HCT116 (cell line): ENCODE measurements around the gene CALML3. TPM values are rescaled to one million over a fixed set of nuclear protein-coding genes. Genes with fewer than 3 reads are reported as not detected.
"Not testable (repeated sequence)": the region's sequence is repeated elsewhere in the genome, so short reads cannot be mapped to it uniquely, and the experiment has no call there.

Experiments used
- ATAC-seq: fragments of 200-7000 bp; cut with Tn5 transposase; 2 replicates; pipeline ENCODE4 v1.9.1; 2020; ENCODE audit warnings: mild to moderate bottlenecking, moderate library complexity
- BruUV-seq: library from RNA; stranded (reverse); fragments of 400-500 nt; replicated peaks from 2 replicates; lab custom pipeline; 2021; lab: Mats Ljungman, UMichigan
- CTCF ChIA-PET: fragments of 300-600 bp; sonication (Branson Sonifier 250); formaldehyde crosslinking; loops from one replicate; lab custom pipeline; 2021; ENCODE audit warnings: antibody characterized with exemption; lab: Charles Lee
- POLR2A ChIA-PET: fragments of 300-600, 350-600 bp; sonication (Branson Sonifier 250); formaldehyde crosslinking; loops from one replicate; lab custom pipeline; 2021; ENCODE audit warnings: antibody characterized with exemption; lab: Charles Lee
- RAD21 ChIA-PET, 2 experiments: fragments of 300-600 bp; sonication (Branson Sonifier 250); formaldehyde crosslinking; loops; one replicate each; lab custom pipeline; 2023; ENCODE audit warnings: low total read pairs in 2 of 2; ENCODE audit not compliant: uncharacterized antibody in 2 of 2, unreplicated experiment in 2 of 2, low non-redundant PET in 1 of 2; lab: Charles Lee
- DNase-seq: peaks from one replicate; pipeline ENCODE4 v3.0.0-alpha.2; 2010; ENCODE audit warnings: low read depth, low spot score
- H2AFZ ChIP-seq: fragments of 200-600 bp; shearing (Covaris generic), sonication (generic); 2 replicates; pipeline ENCODE4 v1.6.1; 2017; ENCODE audit warnings: low read depth, mixed run types, mixed read lengths, antibody characterized with exemption, low read length; ENCODE audit not compliant: poor library complexity, severe bottlenecking
- H3K27ac ChIP-seq: 2 replicates; pipeline ENCODE4 v1.5.1; 2012; ENCODE audit warnings: low read depth, low read length
- H3K27me3 ChIP-seq: fragments of 200-600 bp; sonication (generic); 2 replicates; pipeline ENCODE4 v1.6.1; 2016; ENCODE audit warnings: mixed run types, low read length, mixed read lengths; ENCODE audit not compliant: insufficient read depth
- H3K36me3 ChIP-seq, 2 experiments: fragments of 200-500 bp in 1 of 2; fragments of 200-600 bp in 1 of 2; sonication (Bioruptor generic) in 1 of 2; sonication (generic) in 1 of 2; 2 replicates each; pipeline versions ENCODE4 v1.5.1 to v1.6.1; 2014 to 2016; ENCODE audit warnings: low read length in 2 of 2, inconsistent platforms in 1 of 2, mixed read lengths in 1 of 2, mixed run types in 1 of 2; ENCODE audit not compliant: insufficient read depth in 2 of 2, control insufficient read depth in 1 of 2
- H3K4me1 ChIP-seq, 2 experiments: fragments of 200-600 bp in 1 of 2; sonication (generic) in 1 of 2; 2 replicates each; pipeline versions ENCODE4 v1.5.1 to v1.6.1; 2012 to 2017; ENCODE audit warnings: low read length in 2 of 2, inconsistent platforms in 1 of 2, mild to moderate bottlenecking in 1 of 2, mixed read lengths in 1 of 2, mixed run types in 1 of 2, moderate library complexity in 1 of 2; ENCODE audit not compliant: insufficient read depth in 2 of 2, control insufficient read depth in 1 of 2
- H3K4me2 ChIP-seq: fragments of 200-600 bp; sonication (generic); 2 replicates; pipeline ENCODE4 v1.6.1; 2017; ENCODE audit warnings: mixed run types, low read length, mixed read lengths
- H3K4me3 ChIP-seq, 2 experiments: fragments of 200-600 bp in 1 of 2; sonication (generic) in 1 of 2; replicated peaks in 1 of 2; 2 replicates each; pipeline ENCODE4 v1.5.1; 2011 to 2016; ENCODE audit warnings: low read length in 2 of 2, control low read depth in 1 of 2, low read depth in 1 of 2, mild to moderate bottlenecking in 1 of 2, mixed read lengths in 1 of 2, mixed run types in 1 of 2
- H3K79me2 ChIP-seq: fragments of 200-600 bp; sonication (generic); 2 replicates; pipeline ENCODE4 v1.6.1; 2017; ENCODE audit warnings: mild to moderate bottlenecking, mixed run types, low read length, moderate library complexity, mixed read lengths; ENCODE audit not compliant: insufficient read depth
- H3K9ac ChIP-seq: fragments of 200-600 bp; sonication (generic); 2 replicates; pipeline ENCODE4 v1.6.1; 2016; ENCODE audit warnings: low read length, mixed read lengths
- H3K9me2 ChIP-seq: fragments of 200-600 bp; sonication (generic), shearing (Covaris generic); 2 replicates; pipeline ENCODE4 v1.6.1; 2017; ENCODE audit warnings: mixed run types, mild to moderate bottlenecking, moderate library complexity; ENCODE audit not compliant: insufficient read depth
- H3K9me3 ChIP-seq, 2 experiments: fragments of 200-500 bp in 1 of 2; fragments of 200-600 bp in 1 of 2; sonication (Bioruptor generic) in 1 of 2; sonication (generic) in 1 of 2; 2 replicates each; pipeline ENCODE4 v1.6.1; 2014 to 2017; ENCODE audit warnings: low read length in 2 of 2, mixed read lengths in 2 of 2, inconsistent platforms in 1 of 2, low read depth in 1 of 2, mild to moderate bottlenecking in 1 of 2, mixed run types in 1 of 2, moderate library complexity in 1 of 2; ENCODE audit not compliant: control insufficient read depth in 1 of 2, insufficient read depth in 1 of 2
- H4K20me1 ChIP-seq: fragments of 200-600 bp; sonication (generic), shearing (Covaris generic); 2 replicates; pipeline ENCODE4 v1.6.1; 2017; ENCODE audit warnings: mixed run types, mild to moderate bottlenecking, moderate library complexity; ENCODE audit not compliant: insufficient read depth
- EGR1 ChIP-seq: IDR thresholded peaks from 2 replicates; pipeline ENCODE4 v1.6.1; 2012; ENCODE audit warnings: low read depth
- JUND ChIP-seq: IDR thresholded peaks from 2 replicates; pipeline ENCODE4 v1.6.1; 2012
- TCF7L2 ChIP-seq: IDR thresholded peaks from 2 replicates; pipeline ENCODE4 v1.7.0; 2011; ENCODE audit warnings: borderline replicate concordance, inconsistent platforms; ENCODE audit not compliant: insufficient read depth, insufficient read length; ENCODE audit errors: extremely low read depth
- ZNF274 ChIP-seq: fragments of 200-500 bp; sonication (Bioruptor generic); IDR thresholded peaks from 2 replicates; pipeline ENCODE4 v1.6.1; 2014; ENCODE audit warnings: mild to moderate bottlenecking, low read depth, low read length, inconsistent platforms
- intact Hi-C: fragments of 100-400 bp; cut with micrococcal nuclease; formaldehyde crosslinking; loops from 2 replicates; pipeline ENCODE4 v1.10.0; 2022
- total RNA-seq: library from RNA; stranded (reverse); gene quantifications from one replicate; pipeline ENCODE4 v1.2.1, GENCODE V29; 2021; ENCODE audit not compliant: unreplicated experiment

CALML3 gene
- total RNA-seq, 1 experiment from 2014 or later, result not detected

DNA sequence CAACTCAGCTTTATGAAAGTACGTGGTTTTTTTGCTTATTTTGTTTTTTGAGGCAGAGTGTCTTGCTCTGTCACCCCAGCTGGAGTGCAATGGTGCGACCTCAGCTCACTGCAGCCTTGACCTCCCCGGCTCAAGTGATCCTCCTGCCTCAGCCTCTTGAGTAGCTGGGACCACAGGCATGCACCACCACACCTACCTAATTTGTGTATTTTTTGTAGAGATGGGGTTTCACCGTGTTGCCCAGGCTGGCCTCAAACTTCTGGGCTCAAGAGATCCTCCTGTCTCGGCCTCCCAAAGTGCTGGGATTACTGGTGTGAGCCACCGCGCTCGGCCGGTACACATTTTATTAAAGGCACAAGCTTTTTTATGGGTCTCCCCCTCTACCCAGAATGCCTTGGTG lies 34.3 kb downstream of the CALML3 start:
- H4K20me1 ChIP-seq, H3K9me3 ChIP-seq, POLR2A ChIA-PET, CTCF ChIA-PET, RAD21 ChIA-PET, H2AFZ ChIP-seq, H3K27ac ChIP-seq, H3K4me2 ChIP-seq, intact Hi-C loops, BruUV-seq, H3K9me2 ChIP-seq, H3K4me3 ChIP-seq, H3K79me2 ChIP-seq, H3K9ac ChIP-seq, DNase-seq, H3K27me3 ChIP-seq, H3K36me3 ChIP-seq, H3K4me1 ChIP-seq, ATAC-seq: not testable (repeated sequence)

DNA sequence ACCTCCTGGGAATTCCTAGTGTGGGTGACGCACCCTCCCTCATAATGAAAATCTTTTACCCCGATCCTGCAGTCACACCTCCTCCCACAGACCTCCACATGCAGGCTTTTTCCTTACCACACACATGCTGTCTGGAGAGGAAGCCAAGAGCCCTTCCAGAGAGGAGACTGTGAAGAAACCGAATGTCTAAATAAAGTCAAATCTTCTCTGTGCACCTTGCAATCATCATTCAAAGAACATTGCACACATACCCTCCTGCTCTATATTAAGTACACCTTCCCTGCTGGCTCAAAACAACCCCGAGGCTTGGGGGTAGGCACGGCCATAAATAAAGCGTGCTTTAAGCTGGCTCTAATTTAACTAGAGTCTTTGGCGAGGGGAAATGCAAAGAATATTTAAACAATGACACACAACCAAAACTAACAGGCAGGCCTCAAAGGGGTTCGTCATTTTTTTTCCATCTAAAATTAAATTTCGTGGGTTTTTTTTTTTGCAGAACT lies 34.9 kb downstream of the CALML3 start:
- no peak for DNase-seq
- no peak overlapping the region for H3K4me3 ChIP-seq
- H2AFZ ChIP-seq, result no peak overlapping the region
- H3K27me3 ChIP-seq, result no peaks in the 10 kb centered on the region
- no peak overlapping the region for H3K9ac ChIP-seq
- BruUV-seq, result no TSS peak
- ChIA-PET POLR2A (no interaction called here), CTCF (no interaction called here), RAD21 (no interaction called here)
- no peak overlapping the region for H3K27ac ChIP-seq
- no peaks in the 10 kb centered on the region for H3K79me2 ChIP-seq
- H3K4me1 ChIP-seq, result peaks cover 0 to 6% of the 10 kb centered on the region in 2 experiments; a peak in 1 of 4 replicates
- TF ChIP-seq JUND, result no peak
- no peak for TF ChIP-seq ZNF274
- no peak for TF ChIP-seq EGR1
- no peak for TF ChIP-seq TCF7L2
- no peaks in the 10 kb centered on the region for H4K20me1 ChIP-seq
- H3K9me2 ChIP-seq, result no peaks in the 10 kb centered on the region
- ATAC-seq, result no peak
- H3K4me2 ChIP-seq, result no peak overlapping the region
- H3K36me3 ChIP-seq, result no peaks in the 10 kb centered on the region
- intact Hi-C loops, result no loop called here
- no peaks in the 10 kb centered on the region for H3K9me3 ChIP-seq
